ENCODE data around the gene NUP93. TPM values are rescaled to one million over a fixed set of nuclear protein-coding genes. Genes with fewer than 3 reads are reported as not detected.

NUP93 gene
- total and polyA plus RNA-seq, 2 of the 8 experiments (the other 6 are each of a cell fraction or from before 2014, with no cell fraction given), result 147 to 201 TPM

DNA sequence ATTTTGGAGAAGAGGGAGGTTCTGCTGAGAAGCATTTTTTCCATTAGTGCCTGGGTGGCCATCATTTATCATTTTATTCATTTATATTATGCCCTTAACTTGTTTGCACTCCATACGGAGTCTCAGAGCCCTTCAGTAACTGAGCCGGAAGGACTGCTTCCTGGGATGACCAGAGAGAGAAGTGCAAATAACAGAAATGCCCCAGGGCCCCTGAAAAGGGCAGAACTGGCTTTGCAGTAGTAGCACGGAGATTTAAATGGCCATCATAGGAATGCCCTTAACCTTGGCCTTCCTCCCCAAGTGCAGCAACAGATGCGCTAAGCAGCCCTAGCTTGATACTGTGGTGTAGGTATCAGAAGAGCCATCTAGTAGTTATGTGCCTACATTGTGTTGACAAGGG, 58.5 kb downstream of the NUP93 start (continued):
- TF ChIP-seq, protein P1, sequence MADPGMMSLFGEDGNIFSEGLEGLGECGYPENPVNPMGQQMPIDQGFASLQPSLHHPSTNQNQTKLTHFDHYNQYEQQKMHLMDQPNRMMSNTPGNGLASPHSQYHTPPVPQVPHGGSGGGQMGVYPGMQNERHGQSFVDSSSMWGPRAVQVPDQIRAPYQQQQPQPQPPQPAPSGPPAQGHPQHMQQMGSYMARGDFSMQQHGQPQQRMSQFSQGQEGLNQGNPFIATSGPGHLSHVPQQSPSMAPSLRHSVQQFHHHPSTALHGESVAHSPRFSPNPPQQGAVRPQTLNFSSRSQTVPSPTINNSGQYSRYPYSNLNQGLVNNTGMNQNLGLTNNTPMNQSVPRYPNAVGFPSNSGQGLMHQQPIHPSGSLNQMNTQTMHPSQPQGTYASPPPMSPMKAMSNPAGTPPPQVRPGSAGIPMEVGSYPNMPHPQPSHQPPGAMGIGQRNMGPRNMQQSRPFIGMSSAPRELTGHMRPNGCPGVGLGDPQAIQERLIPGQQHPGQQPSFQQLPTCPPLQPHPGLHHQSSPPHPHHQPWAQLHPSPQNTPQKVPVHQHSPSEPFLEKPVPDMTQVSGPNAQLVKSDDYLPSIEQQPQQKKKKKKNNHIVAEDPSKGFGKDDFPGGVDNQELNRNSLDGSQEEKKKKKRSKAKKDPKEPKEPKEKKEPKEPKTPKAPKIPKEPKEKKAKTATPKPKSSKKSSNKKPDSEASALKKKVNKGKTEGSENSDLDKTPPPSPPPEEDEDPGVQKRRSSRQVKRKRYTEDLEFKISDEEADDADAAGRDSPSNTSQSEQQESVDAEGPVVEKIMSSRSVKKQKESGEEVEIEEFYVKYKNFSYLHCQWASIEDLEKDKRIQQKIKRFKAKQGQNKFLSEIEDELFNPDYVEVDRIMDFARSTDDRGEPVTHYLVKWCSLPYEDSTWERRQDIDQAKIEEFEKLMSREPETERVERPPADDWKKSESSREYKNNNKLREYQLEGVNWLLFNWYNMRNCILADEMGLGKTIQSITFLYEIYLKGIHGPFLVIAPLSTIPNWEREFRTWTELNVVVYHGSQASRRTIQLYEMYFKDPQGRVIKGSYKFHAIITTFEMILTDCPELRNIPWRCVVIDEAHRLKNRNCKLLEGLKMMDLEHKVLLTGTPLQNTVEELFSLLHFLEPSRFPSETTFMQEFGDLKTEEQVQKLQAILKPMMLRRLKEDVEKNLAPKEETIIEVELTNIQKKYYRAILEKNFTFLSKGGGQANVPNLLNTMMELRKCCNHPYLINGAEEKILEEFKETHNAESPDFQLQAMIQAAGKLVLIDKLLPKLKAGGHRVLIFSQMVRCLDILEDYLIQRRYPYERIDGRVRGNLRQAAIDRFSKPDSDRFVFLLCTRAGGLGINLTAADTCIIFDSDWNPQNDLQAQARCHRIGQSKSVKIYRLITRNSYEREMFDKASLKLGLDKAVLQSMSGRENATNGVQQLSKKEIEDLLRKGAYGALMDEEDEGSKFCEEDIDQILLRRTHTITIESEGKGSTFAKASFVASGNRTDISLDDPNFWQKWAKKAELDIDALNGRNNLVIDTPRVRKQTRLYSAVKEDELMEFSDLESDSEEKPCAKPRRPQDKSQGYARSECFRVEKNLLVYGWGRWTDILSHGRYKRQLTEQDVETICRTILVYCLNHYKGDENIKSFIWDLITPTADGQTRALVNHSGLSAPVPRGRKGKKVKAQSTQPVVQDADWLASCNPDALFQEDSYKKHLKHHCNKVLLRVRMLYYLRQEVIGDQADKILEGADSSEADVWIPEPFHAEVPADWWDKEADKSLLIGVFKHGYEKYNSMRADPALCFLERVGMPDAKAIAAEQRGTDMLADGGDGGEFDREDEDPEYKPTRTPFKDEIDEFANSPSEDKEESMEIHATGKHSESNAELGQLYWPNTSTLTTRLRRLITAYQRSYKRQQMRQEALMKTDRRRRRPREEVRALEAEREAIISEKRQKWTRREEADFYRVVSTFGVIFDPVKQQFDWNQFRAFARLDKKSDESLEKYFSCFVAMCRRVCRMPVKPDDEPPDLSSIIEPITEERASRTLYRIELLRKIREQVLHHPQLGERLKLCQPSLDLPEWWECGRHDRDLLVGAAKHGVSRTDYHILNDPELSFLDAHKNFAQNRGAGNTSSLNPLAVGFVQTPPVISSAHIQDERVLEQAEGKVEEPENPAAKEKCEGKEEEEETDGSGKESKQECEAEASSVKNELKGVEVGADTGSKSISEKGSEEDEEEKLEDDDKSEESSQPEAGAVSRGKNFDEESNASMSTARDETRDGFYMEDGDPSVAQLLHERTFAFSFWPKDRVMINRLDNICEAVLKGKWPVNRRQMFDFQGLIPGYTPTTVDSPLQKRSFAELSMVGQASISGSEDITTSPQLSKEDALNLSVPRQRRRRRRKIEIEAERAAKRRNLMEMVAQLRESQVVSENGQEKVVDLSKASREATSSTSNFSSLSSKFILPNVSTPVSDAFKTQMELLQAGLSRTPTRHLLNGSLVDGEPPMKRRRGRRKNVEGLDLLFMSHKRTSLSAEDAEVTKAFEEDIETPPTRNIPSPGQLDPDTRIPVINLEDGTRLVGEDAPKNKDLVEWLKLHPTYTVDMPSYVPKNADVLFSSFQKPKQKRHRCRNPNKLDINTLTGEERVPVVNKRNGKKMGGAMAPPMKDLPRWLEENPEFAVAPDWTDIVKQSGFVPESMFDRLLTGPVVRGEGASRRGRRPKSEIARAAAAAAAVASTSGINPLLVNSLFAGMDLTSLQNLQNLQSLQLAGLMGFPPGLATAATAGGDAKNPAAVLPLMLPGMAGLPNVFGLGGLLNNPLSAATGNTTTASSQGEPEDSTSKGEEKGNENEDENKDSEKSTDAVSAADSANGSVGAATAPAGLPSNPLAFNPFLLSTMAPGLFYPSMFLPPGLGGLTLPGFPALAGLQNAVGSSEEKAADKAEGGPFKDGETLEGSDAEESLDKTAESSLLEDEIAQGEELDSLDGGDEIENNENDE (IDR thresholded peaks at IDR 0.05; ENCODE audit: insufficient replicate concordance, low read length), result no peak
- TF ChIP-seq TAF7 (optimal IDR thresholded peaks at IDR 0.05; ENCODE audit: borderline replicate concordance, low read depth, low read length), result no peak
- no peak for TF ChIP-seq TCF12 (IDR thresholded peaks at IDR 0.05; ENCODE audit: low read depth, low read length)
- TF ChIP-seq, protein P2, sequence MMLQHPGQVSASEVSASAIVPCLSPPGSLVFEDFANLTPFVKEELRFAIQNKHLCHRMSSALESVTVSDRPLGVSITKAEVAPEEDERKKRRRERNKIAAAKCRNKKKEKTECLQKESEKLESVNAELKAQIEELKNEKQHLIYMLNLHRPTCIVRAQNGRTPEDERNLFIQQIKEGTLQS (IDR thresholded peaks at IDR 0.05; ENCODE audit: insufficient read depth, low read depth, low read length), result no peak

Data from H1 (cell line).